ENCODE data around the gene CEACAM20.

DNA sequence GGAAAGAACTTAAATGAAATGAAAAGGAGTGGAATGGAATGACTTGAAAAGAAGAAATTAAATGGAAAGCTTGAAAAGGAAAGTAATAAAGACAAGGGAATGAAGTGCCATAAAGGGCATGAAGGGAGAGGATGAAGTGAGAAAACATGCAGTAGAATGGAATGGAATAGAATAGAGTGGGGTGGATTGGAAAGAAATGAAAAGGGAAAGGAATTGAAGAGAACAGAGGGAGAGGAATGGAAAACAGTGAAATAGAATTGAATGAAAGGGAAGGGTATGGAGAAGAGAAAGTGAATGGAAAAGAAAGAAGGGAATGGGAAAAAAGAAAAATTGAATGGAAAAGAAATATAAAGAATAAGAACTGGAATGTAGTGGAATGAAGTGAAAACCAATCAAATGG, 20.0 kb downstream of the CEACAM20 start:
- TF ChIP-seq TEAD4 (CRISPR knock-in tag; IDR thresholded peaks at IDR 0.05) (no peak), E2F1 (CRISPR knock-in tag; IDR thresholded peaks at IDR 0.05) (no peak), ESRRA (CRISPR knock-in tag; IDR thresholded peaks at IDR 0.05; ENCODE audit: borderline replicate concordance) (no peak), ZNF512 (CRISPR knock-in tag; IDR thresholded peaks at IDR 0.05; ENCODE audit: borderline replicate concordance) (no peak), NFYB (CRISPR knock-in tag; conservative IDR thresholded peaks at IDR 0.05; ENCODE audit: low read depth) (no peak), NR2C2 (CRISPR knock-in tag; IDR thresholded peaks at IDR 0.05) (no peak), ZNF232 (CRISPR knock-in tag; IDR thresholded peaks at IDR 0.05) (no peak), ATF2 (CRISPR knock-in tag; IDR thresholded peaks at IDR 0.05; ENCODE audit: borderline replicate concordance, low read depth) (no peak)
- TF ChIP-seq, protein P1, sequence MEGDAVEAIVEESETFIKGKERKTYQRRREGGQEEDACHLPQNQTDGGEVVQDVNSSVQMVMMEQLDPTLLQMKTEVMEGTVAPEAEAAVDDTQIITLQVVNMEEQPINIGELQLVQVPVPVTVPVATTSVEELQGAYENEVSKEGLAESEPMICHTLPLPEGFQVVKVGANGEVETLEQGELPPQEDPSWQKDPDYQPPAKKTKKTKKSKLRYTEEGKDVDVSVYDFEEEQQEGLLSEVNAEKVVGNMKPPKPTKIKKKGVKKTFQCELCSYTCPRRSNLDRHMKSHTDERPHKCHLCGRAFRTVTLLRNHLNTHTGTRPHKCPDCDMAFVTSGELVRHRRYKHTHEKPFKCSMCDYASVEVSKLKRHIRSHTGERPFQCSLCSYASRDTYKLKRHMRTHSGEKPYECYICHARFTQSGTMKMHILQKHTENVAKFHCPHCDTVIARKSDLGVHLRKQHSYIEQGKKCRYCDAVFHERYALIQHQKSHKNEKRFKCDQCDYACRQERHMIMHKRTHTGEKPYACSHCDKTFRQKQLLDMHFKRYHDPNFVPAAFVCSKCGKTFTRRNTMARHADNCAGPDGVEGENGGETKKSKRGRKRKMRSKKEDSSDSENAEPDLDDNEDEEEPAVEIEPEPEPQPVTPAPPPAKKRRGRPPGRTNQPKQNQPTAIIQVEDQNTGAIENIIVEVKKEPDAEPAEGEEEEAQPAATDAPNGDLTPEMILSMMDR (IDR thresholded peaks at IDR 0.05): no peak
